HepG2 (cell line): ENCODE measurements around the gene TEAD1. TPM values are rescaled to one million over a fixed set of nuclear protein-coding genes. Genes with fewer than 3 reads are reported as not detected.

Experiments
- ATAC-seq: fragments of 200-7000 bp; cut with Tn5 transposase; 3 replicates; pipeline ENCODE4 v1.9.1; 2020; ENCODE audit warnings: mild to moderate bottlenecking, moderate library complexity
- BruUV-seq: library from RNA; stranded (reverse); fragments of 400-500 nt; replicated peaks from 2 replicates; lab custom pipeline; 2021; lab: Mats Ljungman, UMichigan
- CTCF ChIA-PET: fragments of 300-600 bp; formaldehyde crosslinking; extraction: SDS; loops from one replicate; lab custom pipeline; 2021; ENCODE audit warnings: low total read pairs, inconsistent platforms, low intra/inter-chr PET ratio; lab: Yijun Ruan, JAX
- POLR2A ChIA-PET: fragments of 350-600 bp; sonication (Branson Sonifier 250); formaldehyde crosslinking; loops from one replicate; lab custom pipeline; 2020; ENCODE audit warnings: antibody characterized with exemption, inconsistent platforms; lab: Yijun Ruan, JAX
- DNase-seq: peaks from one replicate; pipeline ENCODE4 v3.0.0-alpha.2; 2015; ENCODE audit warnings: low spot score
- FAIRE-seq: peaks from 3 replicates; lab custom pipeline; 2011; peaks lifted over from hg19 to GRCh38; lab: Jason Lieb, UNC
- H2AFZ ChIP-seq: one replicate; pipeline ENCODE4 v1.6.1; 2011; ENCODE audit warnings: low read length, inconsistent platforms
- H3K27ac ChIP-seq: fragments of 300-600 bp; 3 replicates; pipeline ENCODE4 v1.8.0; 2011; ENCODE audit warnings: mixed run types, mild to moderate bottlenecking, mixed read lengths, low read length, inconsistent platforms; ENCODE audit not compliant: insufficient read depth; ENCODE audit errors: extremely low read length
- H3K27me3 ChIP-seq, 2 experiments: fragments of 200-600 bp in 1 of 2; 2 replicates in 1 of 2; 3 replicates in 1 of 2; pipeline versions ENCODE4 v1.6.0 to v1.8.0; 2011; ENCODE audit warnings: low read length in 2 of 2, mild to moderate bottlenecking in 2 of 2, moderate library complexity in 2 of 2, inconsistent platforms in 1 of 2; ENCODE audit not compliant: insufficient read depth in 2 of 2, control insufficient read depth in 1 of 2
- H3K36me3 ChIP-seq, 2 experiments: fragments of 200-600 bp in 1 of 2; replicated peaks in 1 of 2; 2 replicates in 1 of 2; 3 replicates in 1 of 2; pipeline versions ENCODE4 v1.5.1 to v1.8.0; 2011; ENCODE audit warnings: low read length in 2 of 2, inconsistent platforms in 1 of 2; ENCODE audit not compliant: insufficient read depth in 2 of 2, control insufficient read depth in 1 of 2
- H3K4me1 ChIP-seq: 2 replicates; pipeline ENCODE4 v1.5.1; 2012; ENCODE audit warnings: low read length, inconsistent platforms; ENCODE audit not compliant: insufficient read depth
- H3K4me2 ChIP-seq: 2 replicates; pipeline ENCODE4 v1.6.0; 2011; ENCODE audit warnings: low read depth, low read length, inconsistent platforms
- H3K4me3 ChIP-seq, 3 experiments: fragments of 200-600 bp in 1 of 3; sonication (generic), shearing (Covaris generic) in 1 of 3; replicated peaks in 1 of 3; 2 replicates each; pipeline ENCODE4 v1.5.1; 2011 to 2016; ENCODE audit warnings: low read length in 3 of 3, inconsistent platforms in 2 of 3, low read depth in 2 of 3, mild to moderate bottlenecking in 2 of 3, control low read depth in 1 of 3, mixed read lengths in 1 of 3; ENCODE audit not compliant: insufficient read depth in 1 of 3
- H3K79me2 ChIP-seq: one replicate; pipeline ENCODE4 v1.6.1; 2011; ENCODE audit warnings: low read length, inconsistent platforms; ENCODE audit not compliant: insufficient read depth
- H3K9ac ChIP-seq: 2 replicates; pipeline ENCODE4 v1.6.0; 2011; ENCODE audit warnings: mild to moderate bottlenecking, low read depth, low read length, inconsistent platforms; ENCODE audit not compliant: insufficient read depth
- H3K9me3 ChIP-seq: 2 replicates; pipeline ENCODE4 v1.5.1; 2012; ENCODE audit warnings: mild to moderate bottlenecking, low read length
- H4K20me1 ChIP-seq: 2 replicates; pipeline ENCODE4 v1.6.0; 2011; ENCODE audit warnings: inconsistent platforms, mild to moderate bottlenecking, low read length, moderate library complexity; ENCODE audit not compliant: insufficient read depth
- CEBPB ChIP-seq: IDR thresholded peaks from 2 replicates; pipeline ENCODE4 v1.6.1; 2011; ENCODE audit warnings: low read depth, low read length, improper control_type of control experiment, borderline replicate concordance
- MAFK ChIP-seq, 2 experiments: IDR thresholded peaks in 1 of 2; conservative IDR thresholded peaks in 1 of 2; 2 replicates each; pipeline ENCODE4 v1.6.1; 2011; ENCODE audit warnings: improper control_type of control experiment in 2 of 2, low read length in 2 of 2
- NFATC3 ChIP-seq: sonication (generic); formaldehyde crosslinking; IDR thresholded peaks from 2 replicates; pipeline ENCODE4 v1.5.1; 2020; ENCODE audit warnings: mild to moderate bottlenecking, missing genetic modification reagents
- SP1 ChIP-seq, 2 experiments: fragments of 450-650 bp in 1 of 2; sonication (generic) in 1 of 2; formaldehyde crosslinking in 1 of 2; IDR thresholded peaks; 2 replicates each; pipeline versions ENCODE4 v1.4.0 to v1.6.1; 2016 to 2020; ENCODE audit warnings: missing genetic modification reagents in 1 of 2
- TFAP4 ChIP-seq: sonication (generic); IDR thresholded peaks from 2 replicates; pipeline ENCODE4 v1.6.1; 2016; ENCODE audit warnings: low read depth, borderline replicate concordance
- ZNF205 ChIP-seq: IDR thresholded peaks from 2 replicates; pipeline ENCODE4 v1.6.1; 2018; ENCODE audit warnings: missing biosample characterization, missing genetic modification reagents
- ZNF34 ChIP-seq: sonication (generic); formaldehyde crosslinking; IDR thresholded peaks from 2 replicates; pipeline ENCODE4 v1.4.0; 2020; ENCODE audit warnings: mild to moderate bottlenecking, missing genetic modification reagents, borderline replicate concordance
- WGBS: methylation state at CpG from one replicate; pipeline ENCODE4 v1.1.6; 2017; ENCODE audit warnings: low lambda C conversion rate; 5-methylcytosine and 5-hydroxymethylcytosine counted together
- in situ Hi-C: cut with HindIII; loops from 2 replicates; pipeline ENCODE4 v1.10.0; 2017; ENCODE audit warnings: low pct_unique_long_range_greater_than_20kb; ENCODE audit not compliant: extremely low pct_ligation_motif_present
- intact Hi-C: fragments of 100-400 bp; cut with micrococcal nuclease; formaldehyde crosslinking; loops from one replicate; pipeline ENCODE4 v1.10.0; 2022; ENCODE audit not compliant: unreplicated experiment
- polyA plus RNA-seq, 8 experiments: library from polyadenylated mRNA; depleted of rRNA in 3 of 8; stranded (reverse) in 7 of 8; unstranded in 1 of 8; fragments of >200 nt; fragmentation: Illumina TruSeq in 4 of 8; extraction: Trizol in 4 of 8; gene quantifications; 2 replicates each; pipeline versions ENCODE4 v1.2.1 to v1.2.3, GENCODE V29; 2011 to 2016; ENCODE audit warnings: low read depth in 4 of 8, missing spikeins in 1 of 8, mixed read lengths in 1 of 8; ENCODE audit not compliant: insufficient read depth in 1 of 8
- total RNA-seq, 5 experiments: library from RNA; depleted of rRNA; stranded (reverse); fragments of >200 nt; fragmentation: Illumina TruSeq; extraction: Trizol; gene quantifications; 2 replicates each; pipeline ENCODE4 v1.2.3, GENCODE V29; 2016; ENCODE audit warnings: low read depth in 1 of 5

Gene TEAD1
- total and polyA plus RNA-seq, 2 of the 13 experiments (the other 11 are each of a cell fraction or from before 2014, with no cell fraction given), result 20.1 to 30.5 TPM

- TF ChIP-seq ZNF205 (CRISPR knock-in tag), result peak; percentile 95
- TF ChIP-seq SP1 (IDR thresholded peaks at IDR 0.05), result no peak
- no peak for TF ChIP-seq SP1 (CRISPR knock-in tag; IDR thresholded peaks at IDR 0.05)
These were observed 129.0 kb downstream of the TEAD1 start (continued) for GRCh38 chr11:12803086-12803826.

- Histone ChIP-seq H3K4me2 (no peak overlapping the region), H3K27me3 (no peaks in the 10 kb centered on the region), H3K9me3 (no peaks in the 10 kb centered on the region), H3K27ac (no peak overlapping the region), H3K36me3 (no peaks in the 10 kb centered on the region), H4K20me1 (no peaks in the 10 kb centered on the region), H3K4me3 (no peak overlapping the region), H2AFZ (no peak overlapping the region), H3K79me2 (peaks cover 56% of the 10 kb centered on the region), H3K9ac (no peak overlapping the region), H3K4me1 (peaks cover 90% of the 10 kb centered on the region)
- ATAC-seq (no peak), DNase-seq (no peak), FAIRE-seq (no peak)
- 78% methylated on average over 2 of the region's 2 CpGs for WGBS
- ChIA-PET CTCF (no interaction called here), POLR2A (interaction anchor here (1.5 kb wide), 1 partner anchor 18 kb away, joined by 4 read pairs; no protein-coding TSS in a partner anchor)
- BruUV-seq, result no TSS peak
- TF ChIP-seq NFATC3 (CRISPR knock-in tag), result no peak
- no peak for TF ChIP-seq ZNF34 (CRISPR knock-in tag)
- TF ChIP-seq MAFK (conservative IDR thresholded peaks at IDR 0.05 in 1 of 2, IDR thresholded peaks at IDR 0.05 in 1 of 2; ENCODE audit: low read length in 2 of 2), result no peak
- peak; percentile 47; the same call in 1 of the 2 replicates for TF ChIP-seq CEBPB
- TF ChIP-seq TFAP4, result peak; percentile 35; the same call in 1 of the 2 replicates
- in situ Hi-C loops (no loop called here), intact Hi-C loops (no loop called here)
These were observed 131.9 kb downstream of the TEAD1 start for GRCh38 chr11:12806113-12806512.
